T-cell (primary cell): ENCODE measurements around the gene TMEM18. TPM values are rescaled to one million over a fixed set of nuclear protein-coding genes. Genes with fewer than 3 reads are reported as not detected.

Source experiments
- ATAC-seq, 4 experiments: fragments of 200-7000 bp in 3 of 4; fragments of 150-1000 bp in 1 of 4; cut with Tn5 transposase; replicated peaks in 1 of 4; 1 replicate in 3 of 4; 2 replicates in 1 of 4; pipeline ENCODE4 v1.10.0; 2021; ENCODE audit warnings: moderate library complexity in 3 of 4, mild to moderate bottlenecking in 2 of 4, moderate number of reproducible peaks in 1 of 4
- CTCF ChIA-PET, 2 donors: fragments of 300-600 bp; sonication (Branson Sonifier 250); formaldehyde crosslinking; loops; one replicate each; lab custom pipeline; 2022; ENCODE audit warnings: antibody characterized with exemption in 2 of 2; lab: Charles Lee
- POLR2A ChIA-PET, 2 donors: fragments of 300-600 bp; sonication (Branson Sonifier 250); formaldehyde crosslinking; loops; one replicate each; lab custom pipeline; 2022; ENCODE audit warnings: antibody characterized with exemption in 2 of 2; lab: Charles Lee
- DNase-seq, 35 experiments: peaks; one replicate each; pipeline versions ENCODE4 v3.0.0 to v3.0.0-alpha.2; 2013 to 2023
- H3K27ac ChIP-seq: one replicate; pipeline ENCODE4 v1.5.1; 2013; ENCODE audit warnings: low read length
- H3K27me3 ChIP-seq, 2 experiments: replicated peaks in 1 of 2; 1 replicate in 1 of 2; 2 replicates in 1 of 2; pipeline versions ENCODE4 v1.6.1 to v1.7.0; 2013; ENCODE audit warnings: low read length in 1 of 2, mixed read lengths in 1 of 2; ENCODE audit not compliant: control insufficient read depth in 2 of 2, insufficient read depth in 2 of 2; ENCODE audit errors: extremely low read depth in 1 of 2
- H3K36me3 ChIP-seq, 2 donors: 1 replicate in 1 of 2; 2 replicates in 1 of 2; pipeline versions ENCODE4 v1.6.1 to v1.7.0; 2013; ENCODE audit warnings: low read length in 1 of 2; ENCODE audit not compliant: control insufficient read depth in 2 of 2, insufficient read depth in 1 of 2; ENCODE audit errors: extremely low read depth in 1 of 2
- H3K4me1 ChIP-seq, 2 experiments: 1 replicate in 1 of 2; 2 replicates in 1 of 2; pipeline versions ENCODE4 v1.6.1 to v1.7.0; 2013; ENCODE audit warnings: low read length in 2 of 2, mixed read lengths in 1 of 2; ENCODE audit not compliant: insufficient read depth in 2 of 2, control insufficient read depth in 1 of 2; ENCODE audit errors: extremely low read depth in 1 of 2
- H3K4me3 ChIP-seq, 2 donors: 1 replicate in 1 of 2; 2 replicates in 1 of 2; pipeline versions ENCODE4 v1.5.1 to v1.7.0; 2013; ENCODE audit warnings: mild to moderate bottlenecking in 2 of 2, low read length in 1 of 2, moderate library complexity in 1 of 2; ENCODE audit not compliant: control insufficient read depth in 1 of 2; ENCODE audit errors: extremely low read depth in 1 of 2
- H3K9me3 ChIP-seq: 2 replicates; pipeline ENCODE4 v1.7.0; 2013
- H3K27ac Mint-ChIP-seq, 2 donors: one replicate each; pipeline ENCODE4 v1.8.0; 2020 to 2021; ENCODE audit warnings: mild to moderate bottlenecking in 2 of 2, mixed read lengths in 2 of 2
- H3K27me3 Mint-ChIP-seq, 2 donors: one replicate each; pipeline ENCODE4 v1.8.0; 2021 to 2022; ENCODE audit warnings: mixed read lengths in 2 of 2
- H3K36me3 Mint-ChIP-seq: one replicate; pipeline ENCODE4 v1.8.0; 2021; ENCODE audit warnings: mixed read lengths
- H3K4me1 Mint-ChIP-seq, 3 donors: one replicate each; pipeline ENCODE4 v1.8.0; 2020 to 2022; ENCODE audit warnings: mixed read lengths in 3 of 3, mild to moderate bottlenecking in 1 of 3
- H3K4me3 Mint-ChIP-seq, 3 donors: one replicate each; pipeline ENCODE4 v1.8.0; 2020 to 2022; ENCODE audit warnings: mild to moderate bottlenecking in 3 of 3, mixed read lengths in 3 of 3, moderate library complexity in 3 of 3
- H3K9me3 Mint-ChIP-seq, 3 donors: one replicate each; pipeline ENCODE4 v1.8.0; 2020 to 2022; ENCODE audit warnings: mixed read lengths in 3 of 3
- WGBS: methylation state at CpG from one replicate; pipeline ENCODE4 v1.1.5; 2013; ENCODE audit warnings: missing lambda C conversion rate; ENCODE audit not compliant: insufficient coverage; 5-methylcytosine and 5-hydroxymethylcytosine counted together
- total RNA-seq, 35 experiments: library from RNA in 6 of 35; stranded (reverse) in 6 of 35; fragments of 120-200 nt in 1 of 35; gene quantifications; one replicate each; pipeline versions ENCODE4 v1.2.1 to v1.2.4 and lab custom pipeline; 2013 to 2026

The TMEM18 gene
- total RNA-seq, 5 donors from 2014 or later (not counting 1 experiment from before 2014, with no cell fraction given) = 22.8 to 29.8 (median 28.8) TPM

GRCh38 chr2:618422-618990 is 58.7 kb downstream of the TMEM18 start:
- Histone ChIP-seq H3K9me3 (no peaks in the 10 kb centered on the region), H3K36me3 (no peaks in the 10 kb centered on the region)
- no peak for DNase-seq

DNA sequence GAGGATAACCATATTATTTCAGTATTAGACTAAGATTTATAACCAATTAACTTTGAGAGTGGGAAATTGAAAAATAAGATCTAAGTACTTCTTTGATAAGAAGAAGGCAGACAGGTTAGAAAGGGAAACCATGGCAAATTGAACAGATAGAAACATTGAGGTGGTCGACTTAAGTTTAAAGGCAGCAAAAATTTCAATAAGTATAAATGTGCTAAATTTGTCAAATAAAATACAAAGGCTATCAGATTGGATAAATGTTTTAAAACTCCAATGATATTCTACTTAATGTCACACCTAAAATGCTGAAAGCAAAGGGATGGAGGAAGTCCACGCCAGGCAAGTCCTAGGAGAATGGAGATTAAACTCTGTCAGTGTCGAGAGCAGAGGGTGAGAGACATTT is 59.2 kb downstream of the TMEM18 start:
- ATAC-seq (no peak), DNase-seq (no peak)
- H3K27me3 Mint-ChIP-seq = peaks cover 4 to 13% of the 10 kb centered on the region in 2 donors
- ChIA-PET CTCF (no interaction called here), POLR2A (no interaction called here)
- Histone ChIP-seq H3K27me3 (no peaks in the 10 kb centered on the region), H3K4me1 (no peaks in the 10 kb centered on the region), H3K27ac (no peak overlapping the region), H3K36me3 (no peaks in the 10 kb centered on the region), H3K4me3 (no peak overlapping the region), H3K9me3 (no peaks in the 10 kb centered on the region)
- no CpG with 5 or more reads among the region's 3 CpGs for WGBS
- H3K9me3 Mint-ChIP-seq = peaks cover 0 to 10% (median 0%) of the 10 kb centered on the region in 3 donors
- H3K27ac Mint-ChIP-seq = no peak overlapping the region
- H3K4me1 Mint-ChIP-seq = no peaks in the 10 kb centered on the region
- no peak overlapping the region for H3K4me3 Mint-ChIP-seq
- H3K36me3 Mint-ChIP-seq = no peaks in the 10 kb centered on the region

More at GRCh38 chr2:618422-618990, 58.7 kb downstream of the TMEM18 start:
- no peak for ATAC-seq
- H3K27ac ChIP-seq = no peak overlapping the region
- Mint-ChIP-seq H3K4me1 (no peaks in the 10 kb centered on the region), H3K36me3 (no peaks in the 10 kb centered on the region), H3K27me3 (peaks cover 2 to 10% of the 10 kb centered on the region in 2 donors), H3K9me3 (peaks cover 0 to 10% (median 0%) of the 10 kb centered on the region in 3 donors), H3K4me3 (no peak overlapping the region), H3K27ac (no peak overlapping the region)
- ChIA-PET POLR2A (interaction anchor here in 1 of 2 donors (0.6 kb wide), 1 partner anchor 356 kb away, joined by 4 read pairs; no protein-coding TSS in a partner anchor), CTCF (no interaction called here)
- H3K4me1 ChIP-seq = no peaks in the 10 kb centered on the region
- H3K4me3 ChIP-seq = no peak overlapping the region
- 90% methylated on average over 5 of the region's 6 CpGs for WGBS
- H3K27me3 ChIP-seq = no peaks in the 10 kb centered on the region
